8988T (cell line): ENCODE measurements around the gene WFDC9.
A peak's percentile ranks its signal among the peaks of the same experiment; 100 is the strongest.
"Not testable (repeated sequence)": the region's sequence is repeated elsewhere in the genome, so short reads cannot be mapped to it uniquely, and the experiment has no call there.

Source experiments
- DNase-seq: peaks from one replicate; pipeline ENCODE4 v3.0.0; 2011

Gene WFDC9

DNA sequence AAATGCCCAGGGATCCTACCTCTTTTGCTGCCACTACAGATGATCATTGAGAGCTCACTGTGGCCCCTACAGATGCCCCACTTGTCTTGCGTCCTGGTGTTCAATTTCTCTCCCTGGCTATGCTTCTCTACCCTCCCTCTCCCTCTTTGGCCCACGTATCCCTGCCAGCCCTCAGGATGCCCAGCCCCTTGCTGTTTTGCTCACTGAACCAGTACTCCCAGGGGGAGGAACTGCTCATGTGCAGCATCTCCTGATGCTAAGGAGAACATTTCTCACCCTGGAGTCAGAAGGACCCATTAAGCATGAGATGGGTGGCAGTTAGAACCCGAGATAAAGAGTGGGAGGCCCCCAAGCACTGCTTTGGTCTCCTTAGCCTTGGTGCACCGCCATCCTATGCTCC is at the start of gene WFDC9:
WFDC9 (minus strand) TSS at position 101 of the 400 bp plus-strand sequence. CDS start 21,103 bp downstream, outside the sequence.
- DNase-seq = no peak

DNA sequence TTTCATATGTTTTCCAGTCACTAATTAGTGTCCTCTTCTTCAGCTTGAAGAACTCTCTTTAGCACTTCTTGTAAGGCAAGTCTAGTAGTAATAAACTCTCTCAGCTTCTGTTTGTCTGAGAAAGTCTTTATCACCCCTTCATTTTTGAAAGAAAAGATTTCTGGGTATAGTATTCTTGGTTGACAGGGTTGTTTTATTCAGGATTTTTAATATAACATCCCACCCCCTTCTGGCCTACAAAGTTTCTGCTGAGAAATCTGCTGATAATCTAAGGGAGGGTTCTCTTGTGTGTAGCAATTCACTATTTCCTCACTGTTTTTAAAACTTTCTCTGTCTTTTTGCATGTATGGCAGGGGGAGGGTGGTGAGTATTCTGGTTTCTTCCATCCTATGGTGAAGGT is 48.6 kb upstream of the WFDC9 start:
- DNase-seq = no peak

- no peak for DNase-seq
Observed at GRCh38 chr20:45672765-45673164, 41.7 kb upstream of the WFDC9 start.

DNA sequence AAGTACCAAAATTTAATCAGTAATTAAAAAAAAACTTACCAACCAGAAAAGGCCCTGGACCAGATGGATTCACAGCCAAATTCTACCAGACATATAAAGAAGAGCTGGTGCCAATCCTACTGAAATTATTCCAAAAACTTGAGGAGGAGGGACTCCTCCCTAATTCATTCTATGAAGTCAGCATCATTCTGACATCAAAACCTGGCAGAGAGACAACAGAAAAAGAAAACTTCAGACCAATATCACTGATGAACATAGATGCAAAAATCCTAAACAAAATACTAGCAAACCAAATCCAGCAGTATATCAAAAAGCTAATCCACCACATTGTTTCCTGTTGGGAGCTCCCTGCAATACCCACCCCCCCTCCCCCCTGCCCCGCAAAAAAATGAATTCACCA is 39.1 kb upstream of the WFDC9 start, which contains the start of gene WFDC11:
WFDC11 (minus strand) TSS at position 101 of the 400 bp plus-strand sequence. CDS start 19,639 bp downstream, outside the sequence.
- no peak for DNase-seq

DNA sequence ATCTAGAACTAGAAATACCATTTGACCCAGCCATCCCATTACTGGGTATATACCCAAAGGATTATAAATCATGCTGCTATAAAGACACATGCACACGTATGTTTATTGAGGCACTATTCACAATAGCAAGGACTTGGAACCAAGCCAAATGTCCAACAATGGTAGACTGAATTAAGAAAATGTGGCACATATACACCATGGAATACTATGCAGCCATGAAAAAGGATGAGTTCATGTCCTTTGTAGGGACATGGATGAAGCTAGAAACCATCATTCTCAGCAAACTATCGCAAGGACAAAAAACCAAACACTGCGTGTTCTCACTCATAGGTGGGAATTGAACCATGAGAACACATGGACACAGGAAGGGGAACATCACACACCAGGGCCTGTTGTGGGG is 26.0 kb upstream of the WFDC9 start:
- not testable (repeated sequence) for DNase-seq

GRCh38 chr20:45651726-45652125 is 20.6 kb upstream of the WFDC9 start:
- DNase-seq = not testable (repeated sequence)

GRCh38 chr20:45649312-45649863 is 18.3 kb upstream of the WFDC9 start:
- no peak for DNase-seq

GRCh38 chr20:45647441-45648050 is 16.5 kb upstream of the WFDC9 start:
- DNase-seq = no peak

- no peak for DNase-seq
Observed at GRCh38 chr20:45646875-45647274, 15.8 kb upstream of the WFDC9 start.

DNA sequence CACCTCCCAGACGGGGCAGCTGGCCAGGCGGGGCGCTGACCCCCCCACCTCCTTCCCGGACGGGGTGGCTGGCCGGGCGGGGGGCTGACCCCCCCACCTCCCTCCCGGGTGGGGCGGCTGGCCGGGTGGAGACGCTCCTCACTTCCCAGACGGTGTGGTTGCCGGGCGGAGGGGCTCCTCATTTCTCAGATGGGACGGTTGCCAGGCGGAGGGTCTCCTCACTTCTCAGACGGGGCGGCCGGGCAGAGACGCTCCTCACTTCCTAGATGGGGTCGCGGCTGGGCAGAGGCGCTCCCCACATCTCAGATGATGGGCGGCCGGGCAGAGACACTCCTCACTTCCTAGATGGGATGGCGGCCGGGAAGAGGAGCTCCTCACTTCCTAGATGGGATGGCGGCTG is 14.8 kb upstream of the WFDC9 start:
- not testable (repeated sequence) for DNase-seq

DNA sequence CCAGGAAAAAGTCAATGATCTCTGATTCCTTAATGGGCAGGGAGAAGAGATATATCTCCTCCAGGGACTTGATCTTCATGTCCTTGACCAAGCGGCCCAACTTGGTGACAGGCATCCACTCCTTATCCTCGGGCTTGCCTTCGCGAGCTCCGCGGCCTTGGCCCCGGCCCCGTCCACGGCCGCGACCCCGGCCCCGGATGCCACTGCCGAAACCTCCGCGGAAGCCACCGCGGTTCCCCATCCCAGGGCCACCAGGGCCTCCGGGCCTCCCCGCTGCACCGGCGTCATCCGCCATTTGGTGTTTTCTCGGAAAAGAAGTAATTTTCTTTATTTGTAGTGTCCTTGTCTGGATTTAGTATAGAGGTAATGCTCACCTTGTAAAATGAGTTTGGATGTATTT is 10.0 kb upstream of the WFDC9 start:
- not testable (repeated sequence) for DNase-seq

- no peak for DNase-seq
Observed at GRCh38 chr20:45639687-45640086, 8.6 kb upstream of the WFDC9 start.

DNA sequence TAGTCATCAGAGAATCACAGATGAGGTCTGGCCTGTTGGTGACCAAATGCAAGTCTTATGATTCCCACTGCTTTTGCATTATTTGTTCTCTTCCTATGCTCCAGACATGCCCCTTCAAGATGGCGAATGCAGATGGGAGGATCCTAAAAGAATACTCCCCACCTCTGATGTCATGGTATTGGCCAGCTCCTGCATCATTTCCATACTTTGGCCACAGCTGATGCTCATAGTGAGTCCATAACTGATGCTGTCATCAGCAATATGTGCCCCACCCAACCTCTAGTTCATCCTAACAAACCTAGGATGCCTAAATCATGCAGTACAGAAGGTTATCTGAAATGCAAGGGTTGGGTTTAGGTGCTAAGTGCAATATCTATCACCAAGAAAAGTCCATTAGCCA is 5.4 kb upstream of the WFDC9 start:
- DNase-seq = no peak

DNA sequence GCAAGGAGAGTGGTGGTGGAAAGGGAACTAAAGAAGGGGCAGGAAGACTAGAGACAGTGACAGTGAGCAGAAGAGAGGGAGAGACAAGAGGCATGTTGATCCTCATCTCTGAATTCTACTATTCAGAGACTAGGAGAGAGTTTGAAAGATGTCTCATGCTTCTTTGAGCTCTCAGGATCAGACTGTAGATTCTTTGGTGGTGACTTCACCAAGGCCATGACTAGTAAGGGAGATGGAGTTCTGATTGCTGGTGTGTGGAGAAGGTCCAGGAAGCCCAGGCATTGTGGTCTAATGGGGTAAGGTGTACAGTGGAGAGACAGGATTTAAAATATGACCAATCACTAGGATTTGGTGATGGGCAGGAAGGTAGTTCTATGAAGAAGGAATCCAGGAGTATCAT is 713 bp downstream of the WFDC9 start:
- DNase-seq = no peak

DNA sequence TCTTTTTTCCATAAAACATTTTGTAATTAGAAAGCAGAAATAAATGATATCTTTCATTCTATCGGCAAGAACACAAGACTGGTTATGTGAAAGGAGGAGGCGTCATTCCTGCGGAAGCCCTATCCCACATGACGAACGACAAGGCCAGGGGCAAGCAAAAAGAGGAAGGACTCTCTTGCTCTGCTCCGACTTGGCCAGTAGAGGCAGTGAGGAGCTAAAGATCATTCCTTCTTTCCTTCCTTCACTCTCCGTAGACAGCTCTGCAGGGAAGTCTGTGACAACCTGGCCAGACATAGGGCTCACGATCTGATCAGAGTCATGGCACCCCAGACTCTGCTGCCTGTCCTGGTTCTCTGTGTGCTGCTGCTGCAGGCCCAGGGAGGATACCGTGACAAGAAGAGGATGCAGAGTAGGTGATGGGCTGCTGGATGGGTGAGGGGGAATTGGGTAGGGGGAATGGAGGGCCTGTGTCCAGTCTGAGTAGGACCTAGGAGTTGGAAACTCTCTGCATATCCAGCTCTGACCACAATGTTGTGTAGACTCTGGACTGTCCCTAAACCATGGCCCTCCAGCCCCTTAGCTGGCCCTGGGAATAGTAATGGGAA is 1.5 kb downstream of the WFDC9 start, which contains the start of gene WFDC10A:
WFDC10A (plus strand) TSS at position 244 of the 605 bp plus-strand sequence; CDS start at position 319, 75 bp downstream.
- DNase-seq = peak; percentile 43

DNA sequence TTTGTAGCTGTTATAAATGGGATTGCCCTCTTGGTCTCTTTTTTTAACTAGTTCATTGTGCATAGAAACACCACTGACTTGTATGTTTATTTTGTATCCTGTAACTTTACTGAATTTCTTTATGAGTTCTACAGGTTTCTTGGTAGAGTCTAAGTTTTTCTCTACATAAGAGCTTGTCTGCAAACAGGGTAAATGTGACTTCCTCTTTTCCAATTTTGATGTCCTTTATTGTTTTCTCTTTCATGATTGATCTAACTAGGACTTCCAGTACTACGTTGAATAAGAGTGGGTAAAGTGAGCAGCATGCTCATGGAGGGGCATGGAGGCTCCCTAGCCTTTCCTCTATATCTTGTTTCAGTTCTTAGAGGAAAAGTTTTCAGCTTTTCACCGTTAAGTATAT is 4.5 kb downstream of the WFDC9 start:
- no peak for DNase-seq

- DNase-seq = no peak
Observed at GRCh38 chr20:45621593-45621992, 9.5 kb downstream of the WFDC9 start.

DNA sequence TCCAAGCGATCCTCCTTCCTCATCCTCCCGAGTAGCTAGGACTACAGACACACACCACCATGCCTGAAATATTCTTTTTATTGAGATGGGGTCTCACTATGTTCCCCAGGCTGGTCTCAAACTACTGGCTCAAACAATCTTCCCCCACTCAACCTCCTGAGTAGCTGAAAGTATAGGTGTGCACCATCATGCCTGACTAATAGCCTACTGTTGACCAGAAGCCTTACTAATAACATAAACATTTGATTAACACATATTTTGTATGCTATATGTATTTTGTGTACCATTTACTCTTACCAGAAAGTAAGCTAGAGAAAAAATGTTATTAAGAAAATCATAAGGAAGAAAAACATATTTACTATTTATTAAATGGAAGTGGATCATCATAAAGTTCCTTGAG is 13.5 kb downstream of the WFDC9 start:
- no peak for DNase-seq

DNA sequence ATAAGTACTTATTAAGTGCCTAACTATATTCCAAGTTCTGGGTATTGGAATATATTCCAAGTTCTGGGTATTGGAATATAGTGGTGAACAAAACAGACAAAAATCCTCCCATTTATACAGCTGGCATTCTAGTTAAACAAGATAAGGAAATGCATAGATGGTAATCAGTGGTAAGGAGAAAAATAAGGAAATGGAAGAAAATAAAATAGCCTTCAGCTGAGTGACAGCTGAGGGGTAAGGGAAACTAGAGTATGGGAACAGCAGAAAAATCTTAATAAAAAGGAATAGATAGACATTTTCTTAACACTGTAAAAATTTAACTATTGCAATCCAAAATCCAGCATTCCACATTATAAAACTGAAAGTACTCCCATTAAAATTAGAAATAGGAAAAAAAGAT is 18.8 kb downstream of the WFDC9 start:
- no peak for DNase-seq

- DNase-seq = no peak
Observed at GRCh38 chr20:45611054-45611453, 20.0 kb downstream of the WFDC9 start.

- no peak for DNase-seq
Observed at GRCh38 chr20:45607810-45608209, 23.3 kb downstream of the WFDC9 start.

DNA sequence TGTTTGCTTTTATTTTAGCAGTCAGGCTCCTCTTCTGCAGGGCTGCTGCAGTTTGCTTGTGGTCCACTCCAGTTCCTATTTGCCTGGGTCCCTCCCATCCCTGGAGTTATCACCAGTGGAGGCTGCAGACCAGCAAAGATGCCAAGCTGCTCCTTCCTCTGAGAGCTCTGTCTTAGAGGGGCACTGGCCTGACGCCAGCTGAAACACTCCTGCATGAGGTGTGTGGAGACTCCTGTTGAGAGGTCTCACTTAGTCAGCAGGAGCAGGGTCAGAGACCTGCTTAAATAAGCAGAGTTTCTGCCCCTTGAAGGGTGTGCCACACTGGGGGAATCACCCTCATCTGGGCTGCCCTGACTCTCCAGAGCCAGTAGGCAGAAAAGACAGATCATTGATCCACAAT is 35.8 kb downstream of the WFDC9 start:
- no peak for DNase-seq

GRCh38 chr20:45593498-45593897 is 37.6 kb downstream of the WFDC9 start:
- no peak for DNase-seq

- DNase-seq = no peak
Observed at GRCh38 chr20:45592574-45593189, 38.4 kb downstream of the WFDC9 start.
